A673 (cell line): ENCODE results near the gene ZCCHC24.

Experiments
- CTCF ChIP-seq: fragments of 300-800, 200-600 bp; sonication (generic); conservative IDR thresholded peaks from 2 replicates; pipeline ENCODE4 v1.5.1; 2017; ENCODE audit warnings: low read depth, mild to moderate bottlenecking, antibody characterized with exemption, low read length, moderate library complexity, mixed read lengths
- EZH2 ChIP-seq: fragments of 200-600 bp; sonication (generic); IDR thresholded peaks from 2 replicates; pipeline ENCODE4 v1.6.1; 2017; ENCODE audit warnings: borderline replicate concordance, low read depth, mild to moderate bottlenecking, mixed read lengths, antibody characterized with exemption, low read length; ENCODE audit not compliant: poor library complexity, severe bottlenecking

GRCh38 chr10:79346388-79347225, 98.8 kb downstream of the ZCCHC24 start:
- TF ChIP-seq CTCF, result no peak
- TF ChIP-seq EZH2, result no peak
